Measurements from ENCODE around the gene SLCO2A1. TPM values are rescaled to one million over a fixed set of nuclear protein-coding genes. Genes with fewer than 3 reads are reported as not detected.

Gene SLCO2A1
- total and polyA plus RNA-seq, 2 donors from 2014 or later = 27.2 to 169 TPM

GRCh38 chr3:133983576-133984560 lies 45.9 kb downstream of the SLCO2A1 start:
- H3K9ac ChIP-seq (ENCODE audit: low read length in 3 of 3) = no peak overlapping the region
- TF ChIP-seq CTCF (IDR thresholded peaks at IDR 0.05; ENCODE audit: borderline replicate concordance, extremely low read depth, insufficient read depth) = no peak
- no peak for FAIRE-seq
- intact Hi-C loops (cut with DNase I) = no loop called here
- no peaks in the 10 kb centered on the region for H3K27me3 ChIP-seq (ENCODE audit: control insufficient read depth, insufficient read depth, low read length)
- H3K4me3 ChIP-seq (ENCODE audit: low read length in 3 of 3) = no peak overlapping the region
- peaks cover 2 to 26% (median 7%) of the 10 kb centered on the region in 3 donors for H3K4me1 ChIP-seq (ENCODE audit: control insufficient read depth in 2 of 3, insufficient read depth in 2 of 3, low read depth in 1 of 3, low read length in 3 of 3)
- no peaks in the 10 kb centered on the region for H3K9me3 ChIP-seq (ENCODE audit: control insufficient read depth in 2 of 3, insufficient read depth in 1 of 3, low read length in 3 of 3)
- H3K36me3 ChIP-seq (ENCODE audit: control insufficient read depth in 2 of 3, insufficient read depth in 3 of 3, low read length in 3 of 3) = no peaks in the 10 kb centered on the region
- DNase-seq = peak in 1 of 5 donors; percentile 44
- H3K27ac ChIP-seq (ENCODE audit: low read depth in 2 of 2, low read length in 2 of 2) = no peak overlapping the region

DNA sequence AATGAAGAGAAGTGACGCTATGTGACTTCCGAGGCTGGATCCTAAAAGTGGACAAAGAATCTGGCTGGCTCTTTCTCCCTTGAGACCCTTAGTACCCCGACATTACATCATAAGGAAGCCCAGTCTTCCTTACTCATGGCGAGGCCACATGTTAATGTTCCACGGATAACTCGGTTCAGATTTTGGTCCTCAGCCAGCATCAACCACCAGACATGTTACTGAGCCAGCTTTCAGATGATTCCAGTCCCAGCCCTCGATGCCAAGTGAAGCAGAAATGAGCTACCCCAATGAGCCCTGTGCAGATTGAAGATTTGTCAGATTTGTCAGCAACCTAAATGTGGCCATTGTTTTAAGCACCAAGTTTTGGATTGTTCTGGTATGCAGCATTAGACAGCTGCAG lies 46.6 kb downstream of the SLCO2A1 start:
- no peak overlapping the region for H3K9ac ChIP-seq (ENCODE audit: low read length in 3 of 3)
- H3K27ac ChIP-seq (ENCODE audit: low read depth in 2 of 2, low read length in 2 of 2) = no peak overlapping the region
- TF ChIP-seq CTCF (IDR thresholded peaks at IDR 0.05; ENCODE audit: borderline replicate concordance, extremely low read depth, insufficient read depth) = no peak
- no peaks in the 10 kb centered on the region for H3K9me3 ChIP-seq (ENCODE audit: control insufficient read depth in 2 of 3, insufficient read depth in 1 of 3, low read length in 3 of 3)
- peaks cover 2 to 20% (median 3%) of the 10 kb centered on the region in 3 donors for H3K4me1 ChIP-seq (ENCODE audit: control insufficient read depth in 2 of 3, insufficient read depth in 2 of 3, low read depth in 1 of 3, low read length in 3 of 3)
- no peaks in the 10 kb centered on the region for H3K36me3 ChIP-seq (ENCODE audit: control insufficient read depth in 2 of 3, insufficient read depth in 3 of 3, low read length in 3 of 3)
- H3K4me3 ChIP-seq (ENCODE audit: low read length in 3 of 3) = no peak overlapping the region
- no peaks in the 10 kb centered on the region for H3K27me3 ChIP-seq (ENCODE audit: control insufficient read depth, insufficient read depth, low read length)
- intact Hi-C loops (cut with DNase I) = no loop called here
- FAIRE-seq = no peak
- DNase-seq = no peak

DNA sequence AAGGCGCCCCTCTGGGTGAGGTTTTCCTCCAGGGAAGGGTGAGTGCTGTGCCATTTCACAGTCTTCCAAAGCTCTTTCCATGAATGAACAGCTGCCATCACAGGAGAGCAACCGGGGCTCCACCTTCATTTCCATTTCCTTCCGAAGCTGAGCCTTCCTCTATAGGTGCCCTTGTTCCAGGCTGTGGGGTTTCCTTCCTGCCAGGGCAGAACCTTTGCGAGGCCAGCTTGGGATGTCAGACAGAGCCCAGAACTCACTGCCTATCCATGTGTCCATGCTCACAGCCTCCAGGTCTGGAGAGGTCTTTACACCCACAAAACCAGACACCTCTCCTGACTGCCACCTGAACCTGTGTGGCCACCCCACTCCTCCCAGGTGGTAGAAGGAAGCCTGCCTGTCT lies 49.2 kb downstream of the SLCO2A1 start:
- FAIRE-seq (no peak), DNase-seq (no peak)
- TF ChIP-seq CTCF (IDR thresholded peaks at IDR 0.05; ENCODE audit: borderline replicate concordance, extremely low read depth, insufficient read depth) = no peak
- Histone ChIP-seq H3K27ac (ENCODE audit: low read depth in 2 of 2, low read length in 2 of 2) (no peak overlapping the region), H3K4me3 (ENCODE audit: low read length in 3 of 3) (no peak overlapping the region), H3K9me3 (ENCODE audit: control insufficient read depth in 2 of 3, insufficient read depth in 1 of 3, low read length in 3 of 3) (no peaks in the 10 kb centered on the region), H3K36me3 (ENCODE audit: control insufficient read depth in 2 of 3, insufficient read depth in 3 of 3, low read length in 3 of 3) (no peaks in the 10 kb centered on the region), H3K9ac (ENCODE audit: low read length in 3 of 3) (no peak overlapping the region), H3K4me1 (ENCODE audit: control insufficient read depth in 2 of 3, insufficient read depth in 2 of 3, low read depth in 1 of 3, low read length in 3 of 3) (peaks cover 2 to 15% (median 3%) of the 10 kb centered on the region in 3 donors), H3K27me3 (ENCODE audit: control insufficient read depth, insufficient read depth, low read length) (no peaks in the 10 kb centered on the region)
- intact Hi-C loops (cut with DNase I) = no loop called here
